ENCODE measurements around the gene QDPR. TPM values are rescaled to one million over a fixed set of nuclear protein-coding genes. Genes with fewer than 3 reads are reported as not detected.
A peak's percentile ranks its signal among the peaks of the same experiment; 100 is the strongest.

Gene QDPR
- total RNA-seq, 1 donor from 2014 or later, result 53.6 TPM

DNA sequence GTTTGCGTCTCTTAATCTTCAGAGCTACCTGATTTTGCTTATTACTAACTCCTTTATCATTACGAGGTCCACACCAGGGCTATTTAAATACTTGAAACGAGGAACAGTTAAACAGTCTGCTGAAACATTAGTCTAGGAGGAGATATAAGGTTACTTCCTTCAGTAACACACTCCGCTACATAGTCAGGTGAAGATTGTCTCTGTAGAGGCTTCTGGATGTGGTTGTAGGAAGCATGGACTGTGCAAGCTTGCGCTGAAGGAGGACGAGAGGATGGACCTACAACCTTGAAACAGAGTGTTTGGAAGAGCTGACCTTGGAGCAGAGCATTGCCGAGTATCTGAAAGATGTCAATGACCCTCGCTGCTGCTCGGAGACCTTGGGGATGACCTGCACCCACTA, 3.0 kb upstream of the QDPR start, which contains the start of gene CLRN2:
CLRN2 (plus strand) TSS at position 301 of the 400 bp plus-strand sequence. CDS start 102 bp downstream, outside the sequence.
- Histone ChIP-seq H2AFZ (ENCODE audit: low read depth, low read length) (no peak within 1 kb of the TSS), H3K9me3 (ENCODE audit: insufficient read depth, low read depth, low read length) (no peaks in the 10 kb centered on the region), H3K4me1 (ENCODE audit: insufficient read depth, low read length) (peaks cover 12% of the 10 kb centered on the region), H3K27me3 (ENCODE audit: insufficient read depth, low read length) (peaks cover 19% of the 10 kb centered on the region), H3K79me2 (ENCODE audit: insufficient read depth, low read length) (peaks cover 17% of the 10 kb centered on the region), H4K20me1 (ENCODE audit: insufficient read depth, low read length) (peaks cover 10% of the 10 kb centered on the region), H3K27ac (ENCODE audit: low read depth, low read length) (no peak within 1 kb of the TSS), H3K4me2 (ENCODE audit: low read length) (no peak within 1 kb of the TSS), H3K9ac (ENCODE audit: low read length) (no peak within 1 kb of the TSS), H3K4me3 (ENCODE audit: insufficient read depth, low read depth, low read length) (no peak within 1 kb of the TSS), H3K36me3 (ENCODE audit: insufficient read depth, low read length) (no peaks in the 10 kb centered on the region)
- Mint-ChIP-seq H3K27ac (ENCODE audit: unreplicated experiment) (no peak within 1 kb of the TSS), H3K36me3 (ENCODE audit: low read depth, unreplicated experiment) (no peaks in the 10 kb centered on the region), H3K9me3 (ENCODE audit: unreplicated experiment) (no peaks in the 10 kb centered on the region), H3K27me3 (ENCODE audit: low read depth, unreplicated experiment) (peaks cover 11% of the 10 kb centered on the region), H3K4me3 (ENCODE audit: unreplicated experiment) (no peak within 1 kb of the TSS), H3K4me1 (ENCODE audit: low read depth, unreplicated experiment) (peaks cover 4% of the 10 kb centered on the region)
- FAIRE-seq (no peak), DNase-seq (ENCODE audit: low read depth) (no peak)
- TF ChIP-seq, protein P1, sequence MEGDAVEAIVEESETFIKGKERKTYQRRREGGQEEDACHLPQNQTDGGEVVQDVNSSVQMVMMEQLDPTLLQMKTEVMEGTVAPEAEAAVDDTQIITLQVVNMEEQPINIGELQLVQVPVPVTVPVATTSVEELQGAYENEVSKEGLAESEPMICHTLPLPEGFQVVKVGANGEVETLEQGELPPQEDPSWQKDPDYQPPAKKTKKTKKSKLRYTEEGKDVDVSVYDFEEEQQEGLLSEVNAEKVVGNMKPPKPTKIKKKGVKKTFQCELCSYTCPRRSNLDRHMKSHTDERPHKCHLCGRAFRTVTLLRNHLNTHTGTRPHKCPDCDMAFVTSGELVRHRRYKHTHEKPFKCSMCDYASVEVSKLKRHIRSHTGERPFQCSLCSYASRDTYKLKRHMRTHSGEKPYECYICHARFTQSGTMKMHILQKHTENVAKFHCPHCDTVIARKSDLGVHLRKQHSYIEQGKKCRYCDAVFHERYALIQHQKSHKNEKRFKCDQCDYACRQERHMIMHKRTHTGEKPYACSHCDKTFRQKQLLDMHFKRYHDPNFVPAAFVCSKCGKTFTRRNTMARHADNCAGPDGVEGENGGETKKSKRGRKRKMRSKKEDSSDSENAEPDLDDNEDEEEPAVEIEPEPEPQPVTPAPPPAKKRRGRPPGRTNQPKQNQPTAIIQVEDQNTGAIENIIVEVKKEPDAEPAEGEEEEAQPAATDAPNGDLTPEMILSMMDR (IDR thresholded peaks at IDR 0.05; ENCODE audit: insufficient read depth, low read depth, low read length), result no peak
- no peak for TF ChIP-seq EZH2 (IDR thresholded peaks at IDR 0.05; ENCODE audit: insufficient read depth, low read length)

- Histone ChIP-seq H3K4me1 (ENCODE audit: insufficient read depth, low read length) (peaks cover 12% of the 10 kb centered on the region), H3K9me3 (ENCODE audit: insufficient read depth, low read depth, low read length) (no peaks in the 10 kb centered on the region), H3K27me3 (ENCODE audit: insufficient read depth, low read length) (peaks cover 16% of the 10 kb centered on the region), H4K20me1 (ENCODE audit: insufficient read depth, low read length) (peaks cover 13% of the 10 kb centered on the region), H2AFZ (ENCODE audit: low read depth, low read length) (no peak overlapping the region), H3K36me3 (ENCODE audit: insufficient read depth, low read length) (peaks cover 2% of the 10 kb centered on the region), H3K4me2 (ENCODE audit: low read length) (no peak overlapping the region), H3K4me3 (ENCODE audit: insufficient read depth, low read depth, low read length) (no peak overlapping the region), H3K27ac (ENCODE audit: low read depth, low read length) (no peak overlapping the region), H3K79me2 (ENCODE audit: insufficient read depth, low read length) (peaks cover 17% of the 10 kb centered on the region), H3K9ac (ENCODE audit: low read length) (peak overlapping the region; percentile 89)
- Mint-ChIP-seq H3K27me3 (ENCODE audit: low read depth, unreplicated experiment) (peaks cover 11% of the 10 kb centered on the region), H3K4me1 (ENCODE audit: low read depth, unreplicated experiment) (peaks cover 4% of the 10 kb centered on the region), H3K4me3 (ENCODE audit: unreplicated experiment) (peak overlapping the region; percentile 70), H3K9me3 (ENCODE audit: unreplicated experiment) (no peaks in the 10 kb centered on the region), H3K27ac (ENCODE audit: unreplicated experiment) (no peak overlapping the region), H3K36me3 (ENCODE audit: low read depth, unreplicated experiment) (peaks cover 4% of the 10 kb centered on the region)
- DNase-seq (ENCODE audit: low read depth), result no peak
- FAIRE-seq, result no peak
- no peak for TF ChIP-seq EZH2 (IDR thresholded peaks at IDR 0.05; ENCODE audit: insufficient read depth, low read length)
- TF ChIP-seq, protein P1 (IDR thresholded peaks at IDR 0.05; ENCODE audit: insufficient read depth, low read depth, low read length), result no peak
These were observed 1.2 kb upstream of the QDPR start for GRCh38 chr4:17512973-17513665.

- Mint-ChIP-seq H3K9me3 (ENCODE audit: unreplicated experiment) (no peaks in the 10 kb centered on the region), H3K36me3 (ENCODE audit: low read depth, unreplicated experiment) (peaks cover 4% of the 10 kb centered on the region), H3K27me3 (ENCODE audit: low read depth, unreplicated experiment) (peaks cover 3% of the 10 kb centered on the region), H3K4me1 (ENCODE audit: low read depth, unreplicated experiment) (peaks cover 4% of the 10 kb centered on the region), H3K27ac (ENCODE audit: unreplicated experiment) (peak overlapping the region; percentile 3), H3K4me3 (ENCODE audit: unreplicated experiment) (peak overlapping the region; percentile 99)
- Histone ChIP-seq H4K20me1 (ENCODE audit: insufficient read depth, low read length) (peaks cover 13% of the 10 kb centered on the region), H3K9me3 (ENCODE audit: insufficient read depth, low read depth, low read length) (no peaks in the 10 kb centered on the region), H3K9ac (ENCODE audit: low read length) (peak overlapping the region; percentile 89), H3K4me2 (ENCODE audit: low read length) (peak overlapping the region; percentile 97), H3K27ac (ENCODE audit: low read depth, low read length) (peak overlapping the region; percentile 7), H3K79me2 (ENCODE audit: insufficient read depth, low read length) (peaks cover 17% of the 10 kb centered on the region), H2AFZ (ENCODE audit: low read depth, low read length) (peak overlapping the region; percentile 92), H3K4me3 (ENCODE audit: insufficient read depth, low read depth, low read length) (peak overlapping the region; percentile 90), H3K36me3 (ENCODE audit: insufficient read depth, low read length) (peaks cover 6% of the 10 kb centered on the region), H3K4me1 (ENCODE audit: insufficient read depth, low read length) (peaks cover 12% of the 10 kb centered on the region), H3K27me3 (ENCODE audit: insufficient read depth, low read length) (peaks cover 2% of the 10 kb centered on the region)
- DNase-seq (ENCODE audit: low read depth) (peak; percentile 31), FAIRE-seq (no peak)
- no peak for TF ChIP-seq EZH2 (IDR thresholded peaks at IDR 0.05; ENCODE audit: insufficient read depth, low read length)
- TF ChIP-seq, protein P1 (IDR thresholded peaks at IDR 0.05; ENCODE audit: insufficient read depth, low read depth, low read length), result no peak
These were observed 361 bp downstream of the QDPR start for GRCh38 chr4:17511509-17511949.

Measured in astrocyte (in vitro differentiated cells and primary cell).